GM12878 (cell line): Measurements from ENCODE around the gene TRAT1. TPM values are rescaled to one million over a fixed set of nuclear protein-coding genes. Genes with fewer than 3 reads are reported as not detected.

Source experiments
- ATAC-seq: fragments of 200-7000 bp; cut with Tn5 transposase; 3 replicates; pipeline ENCODE4 v1.9.1; 2020; ENCODE audit warnings: mild to moderate bottlenecking, moderate library complexity
- BruUV-seq: library from RNA; stranded (reverse); fragments of 400-500 nt; replicated peaks from 2 replicates; lab custom pipeline; 2021; lab: Mats Ljungman, UMichigan
- CTCF ChIA-PET: fragments of 300-600 bp; sonication (Branson Sonifier 250); formaldehyde crosslinking; extraction: SDS; loops from one replicate; lab custom pipeline; 2021; ENCODE audit warnings: inconsistent platforms; lab: Yijun Ruan, JAX
- POLR2A ChIA-PET: fragments of 350-600 bp; formaldehyde crosslinking; extraction: SDS; loops from one replicate; lab custom pipeline; 2021; ENCODE audit warnings: inconsistent platforms; lab: Charles Lee
- RAD21 ChIA-PET: fragments of 300-600 bp; sonication (Branson Sonifier 250); formaldehyde crosslinking; loops from one replicate; lab custom pipeline; 2023; ENCODE audit warnings: antibody characterized with exemption; ENCODE audit not compliant: unreplicated experiment; lab: Charles Lee
- SMC1A ChIA-PET: fragments of 300-600 bp; sonication (Branson Sonifier 250); formaldehyde crosslinking; loops from one replicate; lab custom pipeline; 2023; ENCODE audit not compliant: unreplicated experiment, uncharacterized antibody; lab: Charles Lee
- DNase-seq: peaks from one replicate; pipeline ENCODE4 v3.0.0-alpha.2; 2011; ENCODE audit warnings: low read depth, low spot score
- FAIRE-seq: peaks from 3 replicates; lab custom pipeline; 2011; peaks lifted over from hg19 to GRCh38; lab: Jason Lieb, UNC
- H2AFZ ChIP-seq: 2 replicates; pipeline ENCODE4 v1.6.0; 2011; ENCODE audit warnings: low read depth, low read length, control low read depth; ENCODE audit not compliant: control insufficient read depth
- H3K27ac ChIP-seq: 2 replicates; pipeline ENCODE4 v1.5.1; 2011; ENCODE audit warnings: control low read depth; ENCODE audit not compliant: control insufficient read depth, insufficient read depth
- H3K27me3 ChIP-seq, 2 experiments: replicated peaks in 1 of 2; 2 replicates each; pipeline versions ENCODE4 v1.6.0 to v1.6.1; 2011; ENCODE audit warnings: low read length in 1 of 2; ENCODE audit not compliant: control insufficient read depth in 2 of 2, insufficient read depth in 2 of 2
- H3K36me3 ChIP-seq, 2 experiments: 2 replicates each; pipeline ENCODE4 v1.5.1; 2011; ENCODE audit warnings: low read length in 1 of 2; ENCODE audit not compliant: control insufficient read depth in 2 of 2, insufficient read depth in 2 of 2
- H3K4me1 ChIP-seq: 2 replicates; pipeline ENCODE4 v1.6.1; 2011; ENCODE audit warnings: mild to moderate bottlenecking, low read length, moderate library complexity, mixed read lengths; ENCODE audit not compliant: control insufficient read depth, insufficient read depth
- H3K4me2 ChIP-seq: 2 replicates; pipeline ENCODE4 v1.6.0; 2011; ENCODE audit warnings: control low read depth; ENCODE audit not compliant: control insufficient read depth, insufficient read depth
- H3K4me3 ChIP-seq: fragments of 200-600 bp; sonication (generic); 2 replicates; pipeline ENCODE4 v1.5.1; 2016
- H3K79me2 ChIP-seq: 2 replicates; pipeline ENCODE4 v1.6.0; 2011; ENCODE audit warnings: low read length; ENCODE audit not compliant: control insufficient read depth, insufficient read depth
- H3K9ac ChIP-seq: 2 replicates; pipeline ENCODE4 v1.8.0; 2011; ENCODE audit warnings: low read length, control low read depth, mixed read lengths; ENCODE audit not compliant: control insufficient read depth, insufficient read depth
- H3K9me3 ChIP-seq: replicated peaks from 3 replicates; pipeline ENCODE4 v1.5.1; 2011; ENCODE audit warnings: mild to moderate bottlenecking, low read length; ENCODE audit not compliant: control insufficient read depth, insufficient read depth
- H4K20me1 ChIP-seq: 2 replicates; pipeline ENCODE4 v1.6.0; 2011; ENCODE audit not compliant: control insufficient read depth, insufficient read depth
- NFYB ChIP-seq: IDR thresholded peaks from 2 replicates; pipeline ENCODE4 v1.6.1; 2011; ENCODE audit warnings: low read depth, mild to moderate bottlenecking, low read length, improper control_type of control experiment, moderate library complexity; ENCODE audit not compliant: insufficient read depth
- PAX8 ChIP-seq: fragments of 450-650 bp; IDR thresholded peaks from 2 replicates; pipeline ENCODE4 v1.6.1; 2017; ENCODE audit warnings: mild to moderate bottlenecking, moderate library complexity
- POLR2AphosphoS5 ChIP-seq: IDR thresholded peaks from 2 replicates; pipeline ENCODE4 v1.6.1; 2011; ENCODE audit warnings: mild to moderate bottlenecking, low read length, inconsistent platforms
- SUZ12 ChIP-seq: fragments of 200-600 bp; sonication (generic); IDR thresholded peaks from one replicate; pipeline ENCODE4 v1.6.1; 2018; ENCODE audit warnings: antibody characterized with exemption, mild to moderate bottlenecking; ENCODE audit not compliant: unreplicated experiment
- ZNF274 ChIP-seq: IDR thresholded peaks from one replicate; pipeline ENCODE4 v1.8.0; 2011; ENCODE audit not compliant: insufficient read length, insufficient read depth
- WGBS: methylation state at CpG from one replicate; pipeline ENCODE4 v1.1.6; 2016; ENCODE audit warnings: low lambda C conversion rate; ENCODE audit not compliant: insufficient replicate concordance, insufficient coverage; ENCODE audit errors: missing lambda C conversion rate; 5-methylcytosine and 5-hydroxymethylcytosine counted together
- in situ Hi-C: fragments of 300-500 bp; cut with MboI; formaldehyde crosslinking; loops from 9 replicates; pipeline ENCODE4 v1.14.3; 2018; ENCODE audit warnings: mixed read lengths
- intact Hi-C: fragments of 100-400 bp; cut with micrococcal nuclease; formaldehyde crosslinking; loops from one replicate; pipeline ENCODE4 v1.14.2; 2022; ENCODE audit not compliant: unreplicated experiment
- polyA plus RNA-seq, 11 experiments: library from polyadenylated mRNA; depleted of rRNA in 4 of 11; unstranded in 6 of 11; stranded (reverse) in 5 of 11; fragments of >200 nt; fragmentation: Nextera tagmentation in 4 of 11; fragmentation: Illumina TruSeq in 1 of 11; extraction: Ambion mirVana in 4 of 11; extraction: Trizol in 1 of 11; gene quantifications; 1 replicate in 1 of 11; 2 replicates in 10 of 11; pipeline versions ENCODE4 v1.2.1 to v1.2.3, GENCODE V29; 2011 to 2016; ENCODE audit warnings: inconsistent platforms in 2 of 11, missing spikeins in 2 of 11, low read depth in 1 of 11
- total RNA-seq, 4 experiments: library from RNA; depleted of rRNA in 3 of 4; stranded (reverse); fragments of >200 nt in 3 of 4; fragmentation: Illumina TruSeq in 1 of 4; extraction: Trizol in 1 of 4; gene quantifications; 2 replicates each; pipeline versions ENCODE4 v1.2.1 to v1.2.3, GENCODE V29; 2013 to 2021
- TF ChIP-seq, protein P1 (sequence below): fragments of 450-650 bp; IDR thresholded peaks from 2 replicates; pipeline ENCODE4 v1.6.1; 2016; ENCODE audit warnings: mild to moderate bottlenecking
- TF ChIP-seq, protein P2 (sequence below), 3 experiments: IDR thresholded peaks in 2 of 3; conservative IDR thresholded peaks in 1 of 3; 2 replicates each; pipeline ENCODE4 v1.5.1; 2011; ENCODE audit warnings: low read depth in 3 of 3, low read length in 3 of 3, mild to moderate bottlenecking in 3 of 3, control low read depth in 2 of 3, moderate library complexity in 2 of 3, inconsistent platforms in 1 of 3, mixed read lengths in 1 of 3; ENCODE audit not compliant: control insufficient read depth in 2 of 3, insufficient read depth in 1 of 3; ENCODE audit errors: extremely low read depth in 1 of 3
- TF ChIP-seq, protein P3 (sequence below): fragments of 150-350 bp; IDR thresholded peaks from 2 replicates; pipeline ENCODE4 v1.6.1; 2016; ENCODE audit warnings: low read depth, low read length

The TRAT1 gene
- total and polyA plus RNA-seq, 10 of the 15 experiments (the other 5 are each of a cell fraction or from before 2014, with no cell fraction given), result 0.11 to 1.5 (median 0.18) TPM; not detected in 2

DNA sequence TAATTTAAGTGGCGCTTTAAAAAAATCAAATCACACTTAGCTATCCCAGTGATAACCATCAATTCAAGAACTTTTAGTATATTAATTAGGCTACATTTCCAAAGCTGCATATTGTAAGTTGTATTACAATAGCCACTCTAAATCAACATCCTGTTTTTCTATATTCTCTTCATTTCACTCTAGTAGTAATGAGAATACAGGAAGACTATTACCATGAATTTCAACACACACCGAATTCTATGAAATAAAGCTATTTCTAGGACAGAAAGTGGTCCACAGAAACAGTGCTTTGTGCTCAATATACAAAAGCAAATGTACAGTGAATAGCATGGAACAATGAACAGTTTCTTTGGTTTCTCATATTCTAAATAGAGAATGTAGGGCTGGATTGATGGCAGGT is 24.6 kb downstream of the TRAT1 start:
- Histone ChIP-seq H2AFZ (no peak overlapping the region), H3K4me2 (no peak overlapping the region), H3K27ac (no peak overlapping the region), H3K79me2 (no peaks in the 10 kb centered on the region), H4K20me1 (no peaks in the 10 kb centered on the region), H3K27me3 (no peaks in the 10 kb centered on the region), H3K4me1 (no peaks in the 10 kb centered on the region), H3K4me3 (no peak overlapping the region), H3K9me3 (no peaks in the 10 kb centered on the region), H3K9ac (no peak overlapping the region), H3K36me3 (no peaks in the 10 kb centered on the region)
- WGBS, result 25% methylated on average over 2 of the region's 2 CpGs
- DNase-seq (no peak), FAIRE-seq (no peak), ATAC-seq (no peak)
- no TSS peak for BruUV-seq
- TF ChIP-seq NFYB (no peak), PAX8 (no peak), ZNF274 (no peak), SUZ12 (no peak), POLR2AphosphoS5 (no peak)
- TF ChIP-seq, protein P1, sequence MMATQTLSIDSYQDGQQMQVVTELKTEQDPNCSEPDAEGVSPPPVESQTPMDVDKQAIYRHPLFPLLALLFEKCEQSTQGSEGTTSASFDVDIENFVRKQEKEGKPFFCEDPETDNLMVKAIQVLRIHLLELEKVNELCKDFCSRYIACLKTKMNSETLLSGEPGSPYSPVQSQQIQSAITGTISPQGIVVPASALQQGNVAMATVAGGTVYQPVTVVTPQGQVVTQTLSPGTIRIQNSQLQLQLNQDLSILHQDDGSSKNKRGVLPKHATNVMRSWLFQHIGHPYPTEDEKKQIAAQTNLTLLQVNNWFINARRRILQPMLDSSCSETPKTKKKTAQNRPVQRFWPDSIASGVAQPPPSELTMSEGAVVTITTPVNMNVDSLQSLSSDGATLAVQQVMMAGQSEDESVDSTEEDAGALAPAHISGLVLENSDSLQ, result no peak
- TF ChIP-seq, protein P2, sequence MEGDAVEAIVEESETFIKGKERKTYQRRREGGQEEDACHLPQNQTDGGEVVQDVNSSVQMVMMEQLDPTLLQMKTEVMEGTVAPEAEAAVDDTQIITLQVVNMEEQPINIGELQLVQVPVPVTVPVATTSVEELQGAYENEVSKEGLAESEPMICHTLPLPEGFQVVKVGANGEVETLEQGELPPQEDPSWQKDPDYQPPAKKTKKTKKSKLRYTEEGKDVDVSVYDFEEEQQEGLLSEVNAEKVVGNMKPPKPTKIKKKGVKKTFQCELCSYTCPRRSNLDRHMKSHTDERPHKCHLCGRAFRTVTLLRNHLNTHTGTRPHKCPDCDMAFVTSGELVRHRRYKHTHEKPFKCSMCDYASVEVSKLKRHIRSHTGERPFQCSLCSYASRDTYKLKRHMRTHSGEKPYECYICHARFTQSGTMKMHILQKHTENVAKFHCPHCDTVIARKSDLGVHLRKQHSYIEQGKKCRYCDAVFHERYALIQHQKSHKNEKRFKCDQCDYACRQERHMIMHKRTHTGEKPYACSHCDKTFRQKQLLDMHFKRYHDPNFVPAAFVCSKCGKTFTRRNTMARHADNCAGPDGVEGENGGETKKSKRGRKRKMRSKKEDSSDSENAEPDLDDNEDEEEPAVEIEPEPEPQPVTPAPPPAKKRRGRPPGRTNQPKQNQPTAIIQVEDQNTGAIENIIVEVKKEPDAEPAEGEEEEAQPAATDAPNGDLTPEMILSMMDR (IDR thresholded peaks at IDR 0.05 in 2 of 3, conservative IDR thresholded peaks at IDR 0.05 in 1 of 3; ENCODE audit: control insufficient read depth in 2 of 3, extremely low read depth in 1 of 3, insufficient read depth in 1 of 3, low read depth in 3 of 3, low read length in 3 of 3), result no peak
- TF ChIP-seq, protein P3, sequence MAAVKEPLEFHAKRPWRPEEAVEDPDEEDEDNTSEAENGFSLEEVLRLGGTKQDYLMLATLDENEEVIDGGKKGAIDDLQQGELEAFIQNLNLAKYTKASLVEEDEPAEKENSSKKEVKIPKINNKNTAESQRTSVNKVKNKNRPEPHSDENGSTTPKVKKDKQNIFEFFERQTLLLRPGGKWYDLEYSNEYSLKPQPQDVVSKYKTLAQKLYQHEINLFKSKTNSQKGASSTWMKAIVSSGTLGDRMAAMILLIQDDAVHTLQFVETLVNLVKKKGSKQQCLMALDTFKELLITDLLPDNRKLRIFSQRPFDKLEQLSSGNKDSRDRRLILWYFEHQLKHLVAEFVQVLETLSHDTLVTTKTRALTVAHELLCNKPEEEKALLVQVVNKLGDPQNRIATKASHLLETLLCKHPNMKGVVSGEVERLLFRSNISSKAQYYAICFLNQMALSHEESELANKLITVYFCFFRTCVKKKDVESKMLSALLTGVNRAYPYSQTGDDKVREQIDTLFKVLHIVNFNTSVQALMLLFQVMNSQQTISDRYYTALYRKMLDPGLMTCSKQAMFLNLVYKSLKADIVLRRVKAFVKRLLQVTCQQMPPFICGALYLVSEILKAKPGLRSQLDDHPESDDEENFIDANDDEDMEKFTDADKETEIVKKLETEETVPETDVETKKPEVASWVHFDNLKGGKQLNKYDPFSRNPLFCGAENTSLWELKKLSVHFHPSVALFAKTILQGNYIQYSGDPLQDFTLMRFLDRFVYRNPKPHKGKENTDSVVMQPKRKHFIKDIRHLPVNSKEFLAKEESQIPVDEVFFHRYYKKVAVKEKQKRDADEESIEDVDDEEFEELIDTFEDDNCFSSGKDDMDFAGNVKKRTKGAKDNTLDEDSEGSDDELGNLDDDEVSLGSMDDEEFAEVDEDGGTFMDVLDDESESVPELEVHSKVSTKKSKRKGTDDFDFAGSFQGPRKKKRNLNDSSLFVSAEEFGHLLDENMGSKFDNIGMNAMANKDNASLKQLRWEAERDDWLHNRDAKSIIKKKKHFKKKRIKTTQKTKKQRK, result no peak
- ChIA-PET CTCF (no interaction called here), SMC1A (no interaction called here), RAD21 (no interaction called here), POLR2A (no interaction called here)
- in situ Hi-C loops (no loop called here), intact Hi-C loops (no loop called here)
